NB4 (cell line): ENCODE measurements around the gene ZNF77.

Experiments
- MYC ChIP-seq: IDR thresholded peaks from 2 replicates; pipeline ENCODE4 v1.6.1; 2011; ENCODE audit warnings: low read depth, low read length
- TF ChIP-seq, protein P1 (sequence below): IDR thresholded peaks from one replicate; pipeline ENCODE4 v1.5.1; 2012; ENCODE audit warnings: low read depth, low read length

DNA sequence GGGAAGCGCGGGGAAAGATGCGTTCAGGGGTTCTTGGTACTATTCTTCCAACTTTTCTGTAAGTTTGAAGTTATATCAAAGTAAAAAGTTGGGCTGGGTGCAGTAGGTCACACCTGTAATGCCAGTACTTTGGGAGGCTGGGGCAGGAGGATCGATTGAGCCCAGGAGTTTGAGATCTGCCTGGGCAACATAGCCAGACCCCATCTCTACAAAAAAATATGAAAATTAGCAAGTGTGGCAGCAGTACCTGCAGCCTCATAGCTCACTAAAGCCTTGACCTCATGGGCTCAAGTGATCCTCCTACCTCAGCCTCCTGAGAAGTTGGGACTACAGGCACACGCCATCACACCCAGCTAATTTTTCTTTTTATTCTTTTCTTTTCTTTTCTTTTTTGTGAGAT is 12.4 kb upstream of the ZNF77 start:
- TF ChIP-seq, protein P1, sequence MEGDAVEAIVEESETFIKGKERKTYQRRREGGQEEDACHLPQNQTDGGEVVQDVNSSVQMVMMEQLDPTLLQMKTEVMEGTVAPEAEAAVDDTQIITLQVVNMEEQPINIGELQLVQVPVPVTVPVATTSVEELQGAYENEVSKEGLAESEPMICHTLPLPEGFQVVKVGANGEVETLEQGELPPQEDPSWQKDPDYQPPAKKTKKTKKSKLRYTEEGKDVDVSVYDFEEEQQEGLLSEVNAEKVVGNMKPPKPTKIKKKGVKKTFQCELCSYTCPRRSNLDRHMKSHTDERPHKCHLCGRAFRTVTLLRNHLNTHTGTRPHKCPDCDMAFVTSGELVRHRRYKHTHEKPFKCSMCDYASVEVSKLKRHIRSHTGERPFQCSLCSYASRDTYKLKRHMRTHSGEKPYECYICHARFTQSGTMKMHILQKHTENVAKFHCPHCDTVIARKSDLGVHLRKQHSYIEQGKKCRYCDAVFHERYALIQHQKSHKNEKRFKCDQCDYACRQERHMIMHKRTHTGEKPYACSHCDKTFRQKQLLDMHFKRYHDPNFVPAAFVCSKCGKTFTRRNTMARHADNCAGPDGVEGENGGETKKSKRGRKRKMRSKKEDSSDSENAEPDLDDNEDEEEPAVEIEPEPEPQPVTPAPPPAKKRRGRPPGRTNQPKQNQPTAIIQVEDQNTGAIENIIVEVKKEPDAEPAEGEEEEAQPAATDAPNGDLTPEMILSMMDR: no peak
- no peak for TF ChIP-seq MYC
